ENCODE results near the gene ZNF629.

GRCh38 chr16:30805370-30806169 is 18.6 kb upstream of the ZNF629 start:
- TF ChIP-seq CTCF (IDR thresholded peaks at IDR 0.05; ENCODE audit: low read length) (no peak), EZH2phosphoT487 (IDR thresholded peaks at IDR 0.05; ENCODE audit: low read length) (no peak), EZH2 (optimal IDR thresholded peaks at IDR 0.05; ENCODE audit: low read depth, low read length) (no peak)
